HUES48 (cell line): ENCODE measurements around the gene LUZP1.

Source experiments
- H3K27ac ChIP-seq: one replicate; pipeline ENCODE4 v1.7.0; 2013; ENCODE audit warnings: low read depth, low read length, inconsistent platforms
- H3K27me3 ChIP-seq: 2 replicates; pipeline ENCODE4 v1.6.1; 2013; ENCODE audit warnings: mild to moderate bottlenecking, low read length; ENCODE audit not compliant: control insufficient read depth, insufficient read depth
- H3K36me3 ChIP-seq: 2 replicates; pipeline ENCODE4 v1.6.1; 2013; ENCODE audit warnings: low read length; ENCODE audit not compliant: control insufficient read depth, insufficient read depth
- H3K4me1 ChIP-seq: 2 replicates; pipeline ENCODE4 v1.6.1; 2013; ENCODE audit warnings: mild to moderate bottlenecking, low read length; ENCODE audit not compliant: control insufficient read depth, insufficient read depth
- H3K4me3 ChIP-seq: 2 replicates; pipeline ENCODE4 v1.5.1; 2013; ENCODE audit warnings: mild to moderate bottlenecking, low read depth, low read length
- H3K9ac ChIP-seq: 2 replicates; pipeline ENCODE4 v1.6.1; 2013; ENCODE audit warnings: mild to moderate bottlenecking, low read depth, low read length, moderate library complexity
- H3K9me3 ChIP-seq: 2 replicates; pipeline ENCODE4 v1.6.1; 2013; ENCODE audit warnings: low read length; ENCODE audit not compliant: control insufficient read depth, insufficient read depth

Gene LUZP1

GRCh38 chr1:23126200-23126599 is 42.5 kb downstream of the LUZP1 start:
- Histone ChIP-seq H3K27me3 (no peaks in the 10 kb centered on the region), H3K9me3 (no peaks in the 10 kb centered on the region), H3K4me3 (no peak overlapping the region), H3K4me1 (peaks cover 14% of the 10 kb centered on the region), H3K27ac (no peak overlapping the region), H3K9ac (no peak overlapping the region), H3K36me3 (peaks cover 2% of the 10 kb centered on the region; the same call in 1 of the 2 replicates)

DNA sequence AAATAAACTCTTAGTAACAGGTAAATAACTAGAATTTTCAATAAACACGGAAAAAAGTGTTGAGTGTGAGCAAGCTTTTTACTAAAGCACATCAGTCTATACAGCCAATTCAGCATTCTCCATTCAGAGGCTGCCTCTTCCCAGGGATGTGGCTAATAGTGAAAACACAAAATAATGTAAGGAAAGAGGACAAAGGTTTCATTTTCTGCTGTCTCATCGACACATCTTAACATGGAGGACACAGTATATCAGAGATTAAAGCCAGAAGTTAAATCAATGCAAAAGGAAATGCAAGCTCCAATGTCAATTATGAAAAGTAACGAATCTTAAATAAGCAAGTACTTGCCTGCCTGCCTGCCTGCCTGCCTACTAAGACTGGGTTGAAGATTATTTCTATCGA is 43.2 kb downstream of the LUZP1 start:
- Histone ChIP-seq H3K36me3 (peaks cover 2% of the 10 kb centered on the region; the same call in 1 of the 2 replicates), H3K27ac (no peak overlapping the region), H3K27me3 (no peaks in the 10 kb centered on the region), H3K4me1 (peaks cover 14% of the 10 kb centered on the region), H3K9ac (no peak overlapping the region), H3K4me3 (no peak overlapping the region), H3K9me3 (no peaks in the 10 kb centered on the region)

GRCh38 chr1:23124259-23125026 is 44.2 kb downstream of the LUZP1 start:
- Histone ChIP-seq H3K27me3 (no peaks in the 10 kb centered on the region), H3K4me3 (no peak overlapping the region), H3K9me3 (no peaks in the 10 kb centered on the region), H3K9ac (no peak overlapping the region), H3K27ac (no peak overlapping the region), H3K36me3 (peaks cover 2% of the 10 kb centered on the region; the same call in 1 of the 2 replicates), H3K4me1 (peaks cover 14% of the 10 kb centered on the region)

DNA sequence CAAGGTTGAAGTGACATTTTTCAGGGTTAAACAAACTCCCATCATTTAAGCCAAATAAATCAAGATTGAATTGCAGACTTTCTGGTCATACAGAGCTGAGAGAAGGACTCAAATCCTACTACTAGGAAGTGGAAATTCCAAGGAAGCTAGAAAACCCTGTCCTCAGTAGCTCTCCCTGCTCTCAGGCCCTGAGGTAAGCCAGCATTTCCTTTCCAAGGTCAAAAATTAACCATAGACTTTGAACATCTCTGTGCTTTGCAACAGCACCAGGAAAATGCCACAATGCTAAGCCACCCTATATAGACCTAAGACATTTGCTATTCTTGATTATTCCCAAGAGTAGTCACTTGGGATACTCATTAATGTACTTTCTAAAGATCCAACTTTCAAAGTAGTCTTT is 45.1 kb downstream of the LUZP1 start:
- H3K27me3 ChIP-seq = no peaks in the 10 kb centered on the region
- H3K9me3 ChIP-seq = no peaks in the 10 kb centered on the region
- peaks cover 14% of the 10 kb centered on the region for H3K4me1 ChIP-seq
- H3K27ac ChIP-seq = no peak overlapping the region
- peaks cover 2% of the 10 kb centered on the region; the same call in 1 of the 2 replicates for H3K36me3 ChIP-seq
- H3K4me3 ChIP-seq = no peak overlapping the region
- H3K9ac ChIP-seq = no peak overlapping the region

GRCh38 chr1:23122796-23123195 is 45.9 kb downstream of the LUZP1 start:
- H3K27me3 ChIP-seq = no peaks in the 10 kb centered on the region
- no peaks in the 10 kb centered on the region for H3K36me3 ChIP-seq
- no peak overlapping the region for H3K9ac ChIP-seq
- peaks cover 14% of the 10 kb centered on the region for H3K4me1 ChIP-seq
- no peak overlapping the region; the same call in 1 of the 2 replicates for H3K4me3 ChIP-seq
- H3K9me3 ChIP-seq = no peaks in the 10 kb centered on the region
- no peak overlapping the region for H3K27ac ChIP-seq

DNA sequence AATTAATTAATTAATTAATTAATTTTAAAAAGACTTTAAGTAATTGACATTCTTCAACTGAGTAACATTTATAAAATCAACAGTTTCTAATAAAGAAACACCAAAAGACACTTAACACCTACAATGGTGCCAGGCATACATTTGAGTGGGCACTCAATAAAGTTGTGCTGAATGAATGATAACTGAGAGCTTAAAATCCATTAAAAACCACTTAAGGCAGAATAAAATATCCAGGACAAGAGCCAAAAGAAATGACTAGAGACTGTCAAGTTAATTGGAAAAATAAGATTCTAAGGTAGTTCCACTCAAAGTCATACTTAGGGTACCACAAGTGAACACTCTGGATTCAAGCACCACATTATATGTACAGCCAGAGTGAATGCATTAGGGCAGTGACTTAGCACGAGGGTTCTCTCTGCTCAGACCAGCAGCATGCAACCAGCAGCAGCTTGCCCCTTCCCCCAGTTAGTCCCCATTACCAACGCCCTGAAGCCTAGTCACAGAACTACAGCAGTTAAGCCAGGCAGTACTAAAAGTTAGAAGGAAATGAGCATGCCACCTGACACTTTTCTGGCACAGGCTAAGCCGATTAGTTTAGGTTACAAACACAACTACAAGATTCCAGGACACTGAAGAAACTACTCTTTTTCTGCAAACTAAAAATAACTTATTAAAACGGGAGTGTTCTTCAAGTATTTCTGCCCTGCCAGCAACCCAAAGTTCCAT is 46.5 kb downstream of the LUZP1 start:
- no peak overlapping the region for H3K9ac ChIP-seq
- no peaks in the 10 kb centered on the region for H3K27me3 ChIP-seq
- peak overlapping the region; percentile 33 for H3K27ac ChIP-seq
- H3K36me3 ChIP-seq = no peaks in the 10 kb centered on the region
- H3K4me3 ChIP-seq = no peak overlapping the region; the same call in 1 of the 2 replicates
- H3K4me1 ChIP-seq = peaks cover 14% of the 10 kb centered on the region
- H3K9me3 ChIP-seq = no peaks in the 10 kb centered on the region

DNA sequence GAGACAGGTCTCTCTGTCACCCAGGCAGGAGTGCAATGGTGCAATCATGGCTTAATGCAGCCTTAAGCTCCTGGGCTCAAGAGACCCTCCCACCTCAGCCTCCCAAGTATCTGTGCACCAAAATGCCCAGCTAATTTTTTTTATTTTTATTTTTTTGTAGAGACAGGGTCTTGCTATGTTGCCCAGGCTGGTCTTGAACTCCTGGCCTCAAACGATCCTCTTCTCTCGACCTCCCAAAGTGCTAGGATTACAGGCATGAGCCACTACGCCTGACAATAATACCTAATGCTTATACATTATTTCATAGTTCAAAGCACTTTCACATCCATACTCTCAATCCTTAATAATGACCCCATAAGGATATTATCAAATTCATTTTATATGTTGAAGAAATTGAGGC is 48.3 kb downstream of the LUZP1 start:
- Histone ChIP-seq H3K4me3 (no peak overlapping the region), H3K27ac (no peak overlapping the region), H3K9me3 (no peaks in the 10 kb centered on the region), H3K36me3 (no peaks in the 10 kb centered on the region), H3K4me1 (peaks cover 11% of the 10 kb centered on the region), H3K27me3 (no peaks in the 10 kb centered on the region), H3K9ac (no peak overlapping the region)

DNA sequence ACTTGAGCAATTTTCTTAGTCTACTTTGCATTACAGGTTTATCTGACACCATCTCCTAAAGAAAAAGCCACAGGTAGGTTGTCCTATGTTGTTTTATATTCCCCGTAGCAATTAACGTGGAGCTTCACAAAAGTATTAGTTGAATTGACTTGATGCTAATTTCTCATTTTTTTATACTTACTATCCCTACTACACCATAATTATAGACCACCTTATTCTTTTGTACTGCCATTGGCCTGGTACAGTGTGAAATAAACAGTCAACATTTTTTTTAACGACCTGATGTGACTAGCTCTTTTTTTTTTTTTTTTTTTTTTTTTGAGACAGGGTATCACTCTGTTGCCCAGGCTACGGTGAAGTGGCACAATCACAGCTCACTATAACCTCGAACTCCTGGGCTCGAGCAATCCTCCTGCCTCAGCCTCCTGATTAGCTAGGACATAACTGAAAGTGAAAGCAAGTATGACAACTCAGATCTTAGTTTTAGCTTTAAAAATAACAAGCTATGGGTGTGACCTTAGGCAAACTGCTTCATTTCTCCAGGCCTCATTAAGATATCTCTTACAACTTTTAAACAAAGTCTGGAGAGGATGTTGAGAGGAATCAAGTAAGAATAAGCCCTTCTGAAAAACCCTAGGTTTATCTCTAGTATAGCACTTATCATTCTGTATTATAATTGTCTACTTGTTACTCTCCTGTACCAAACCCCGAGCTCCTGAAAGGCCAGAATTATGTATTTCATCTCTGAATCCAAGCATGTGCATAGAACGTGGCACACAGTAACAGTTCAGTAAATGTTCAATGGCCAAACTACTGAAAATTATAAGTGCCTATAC is 49.5 kb downstream of the LUZP1 start:
- H3K27me3 ChIP-seq = no peaks in the 10 kb centered on the region
- H3K9me3 ChIP-seq = no peaks in the 10 kb centered on the region
- no peaks in the 10 kb centered on the region for H3K36me3 ChIP-seq
- H3K9ac ChIP-seq = no peak overlapping the region
- no peak overlapping the region for H3K4me3 ChIP-seq
- H3K27ac ChIP-seq = no peak overlapping the region
- H3K4me1 ChIP-seq = peaks cover 16% of the 10 kb centered on the region

- Histone ChIP-seq H3K27me3 (no peaks in the 10 kb centered on the region), H3K4me3 (no peak overlapping the region), H3K4me1 (peaks cover 16% of the 10 kb centered on the region), H3K27ac (no peak overlapping the region), H3K36me3 (no peaks in the 10 kb centered on the region), H3K9me3 (no peaks in the 10 kb centered on the region), H3K9ac (no peak overlapping the region)
Measured at GRCh38 chr1:23118407-23118806, 50.2 kb downstream of the LUZP1 start.

GRCh38 chr1:23116921-23117699 is 51.5 kb downstream of the LUZP1 start:
- no peaks in the 10 kb centered on the region for H3K9me3 ChIP-seq
- H3K4me1 ChIP-seq = peaks cover 9% of the 10 kb centered on the region
- H3K27me3 ChIP-seq = no peaks in the 10 kb centered on the region
- H3K36me3 ChIP-seq = no peaks in the 10 kb centered on the region
- no peak overlapping the region for H3K27ac ChIP-seq
- H3K9ac ChIP-seq = no peak overlapping the region
- no peak overlapping the region for H3K4me3 ChIP-seq
